Esophagus squamous epithelium (tissue), 4 donors: ENCODE measurements around the gene GTF3A.

ENCODE experiments used
- CTCF ChIP-seq, 6 experiments: fragments of 450-650 bp in 4 of 6; fragments of 200-600 bp in 2 of 6; sonication (generic) in 2 of 6; IDR thresholded peaks; one replicate each; pipeline ENCODE4 v1.5.1; 2016 to 2019; ENCODE audit warnings: antibody characterized with exemption in 6 of 6, mild to moderate bottlenecking in 4 of 6, moderate library complexity in 4 of 6
- POLR2A ChIP-seq, 4 donors: fragments of 450-650 bp; IDR thresholded peaks; one replicate each; pipeline ENCODE4 v1.6.1; 2017; ENCODE audit warnings: antibody characterized with exemption in 4 of 4, mild to moderate bottlenecking in 4 of 4, moderate library complexity in 3 of 4

GRCh38 chr13:27398360-27398759 is 26.1 kb upstream of the GTF3A start:
- TF ChIP-seq POLR2A (IDR thresholded peaks at IDR 0.05): no peak
- TF ChIP-seq CTCF (IDR thresholded peaks at IDR 0.05): no peak
